CD4-positive, alpha-beta T cell treated with Interleukin-4 for 1 hour (primary cell): Measurements from ENCODE around the gene CFAP410.

Experiments
- DNase-seq, 2 donors: peaks; one replicate each; pipeline ENCODE4 v3.0.0-alpha.2; 2020 to 2022

Gene CFAP410

DNA sequence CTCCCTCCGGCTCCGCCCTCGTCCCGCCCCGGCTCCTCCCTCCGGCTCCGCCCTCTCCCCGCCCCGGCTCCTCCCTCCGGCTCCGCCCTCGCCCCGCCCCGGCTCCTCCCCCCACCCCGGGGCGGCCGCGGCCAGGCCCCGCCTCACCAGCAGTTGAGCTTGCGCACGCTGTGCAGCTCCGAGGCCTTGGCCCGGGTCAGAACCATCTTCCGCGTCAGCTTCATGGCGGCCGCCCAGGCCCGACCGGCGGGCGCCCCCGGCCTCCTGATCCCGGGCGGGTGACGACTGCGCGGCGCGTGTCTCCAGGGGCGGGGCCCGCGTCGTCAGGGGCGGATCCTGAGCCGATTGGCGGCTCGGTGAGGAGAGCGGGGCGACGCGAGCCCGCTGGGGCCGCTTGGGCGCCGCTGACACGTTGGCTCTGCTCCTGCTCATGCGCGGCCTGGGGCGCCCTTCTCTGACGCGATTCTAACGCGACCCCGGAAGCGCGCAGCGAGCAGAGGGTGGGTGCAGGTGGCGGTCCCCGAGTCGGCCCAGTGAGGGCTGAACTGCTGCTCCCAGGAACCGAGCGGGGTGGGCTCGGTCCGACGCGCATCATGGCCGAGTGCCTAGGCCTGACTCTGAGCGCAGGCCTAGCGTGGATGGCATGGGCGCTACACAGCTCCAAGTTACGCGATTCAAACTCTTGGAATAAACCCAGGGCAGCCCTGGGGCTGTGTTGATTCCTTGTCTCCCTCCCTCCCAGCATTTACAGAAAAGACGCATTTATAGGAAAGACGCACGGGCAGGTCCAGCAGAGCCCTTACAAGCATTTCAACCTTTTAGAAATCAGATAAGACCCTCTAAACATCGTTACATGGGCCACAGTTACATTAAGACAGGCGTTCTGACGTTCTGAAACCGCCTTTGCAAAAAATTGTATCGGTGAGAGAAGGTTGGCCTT, at the start of gene CFAP410:
Gene CFAP410 (minus strand): TSS at position 420 of the 940 bp plus-strand sequence. CDS start 196 bp downstream, at position 224.
- DNase-seq: peak; percentile 95 to 96

DNA sequence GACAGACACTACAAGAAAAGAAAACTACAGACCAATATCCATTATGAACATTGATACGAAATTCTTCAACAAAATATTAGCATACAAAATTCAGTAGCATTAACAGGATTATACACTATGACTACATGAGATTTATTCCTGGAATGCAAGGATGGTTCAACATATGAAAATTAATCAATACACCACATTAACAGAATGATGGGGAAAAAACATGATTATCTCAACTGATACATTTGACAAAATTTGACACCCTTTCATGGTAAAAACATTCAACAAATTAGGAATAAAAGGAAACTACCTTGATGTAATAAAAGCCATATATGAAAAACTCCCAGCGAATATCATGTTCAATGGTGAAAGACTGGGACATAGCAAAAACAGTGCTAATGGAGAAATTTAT, 45.8 kb upstream of the CFAP410 start:
- DNase-seq: no peak

DNA sequence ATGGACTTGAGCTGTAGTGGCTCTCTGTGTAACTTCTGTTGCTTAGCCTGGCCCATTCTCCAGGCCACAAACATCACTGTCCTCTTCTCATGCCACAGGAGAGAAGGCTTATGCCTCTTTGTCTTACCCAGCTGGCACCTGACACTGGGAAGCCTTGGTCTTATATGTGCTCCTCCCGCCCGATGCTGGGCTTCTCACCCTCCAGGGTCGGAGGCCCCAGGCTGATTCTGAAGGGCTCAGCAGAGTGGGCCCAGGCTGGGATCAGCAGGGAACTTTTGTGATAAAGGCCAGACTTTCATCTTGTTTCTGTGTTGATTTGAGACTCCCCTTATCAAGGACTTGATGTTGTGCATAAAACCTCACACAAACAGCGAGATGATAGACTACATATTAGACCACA, 44.0 kb upstream of the CFAP410 start:
- no peak for DNase-seq

DNA sequence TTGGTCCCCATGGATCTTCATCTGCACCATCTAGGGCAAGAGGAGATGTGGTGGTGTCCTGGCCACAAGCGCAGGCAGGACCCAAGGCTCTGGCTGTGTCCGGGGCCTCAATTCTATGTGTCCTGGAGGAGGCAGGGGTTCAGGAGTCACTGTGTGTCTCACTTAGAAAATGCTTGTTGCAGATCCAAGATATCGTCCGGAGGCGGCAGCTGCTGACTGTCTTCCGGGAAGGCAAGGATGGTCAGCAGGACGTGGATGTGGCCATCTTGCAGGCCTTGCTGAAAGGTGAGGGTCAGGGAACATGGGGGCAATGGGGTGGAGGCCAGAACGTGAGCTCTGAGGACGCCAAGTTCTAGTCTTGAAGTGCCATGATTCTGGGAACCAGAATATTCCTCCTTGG, 43.3 kb upstream of the CFAP410 start:
- DNase-seq: no peak

DNA sequence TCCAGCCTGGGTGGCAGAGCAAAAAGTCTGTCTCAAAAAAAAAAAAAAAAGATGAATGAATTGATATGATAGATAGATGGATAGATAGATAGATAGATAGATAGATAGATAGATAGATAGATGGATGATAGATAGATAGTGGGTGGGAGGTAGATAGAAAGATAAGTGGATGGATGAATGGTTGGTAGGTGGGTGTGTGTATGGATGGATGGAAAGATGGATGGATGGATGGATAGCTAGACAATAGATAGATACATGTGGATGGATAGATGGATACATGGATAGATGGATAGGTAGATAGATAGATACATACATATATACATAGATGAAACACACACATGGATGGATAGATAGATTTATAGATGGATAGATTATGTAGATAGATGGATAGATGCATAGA, 42.7 kb upstream of the CFAP410 start:
- no peak for DNase-seq

DNA sequence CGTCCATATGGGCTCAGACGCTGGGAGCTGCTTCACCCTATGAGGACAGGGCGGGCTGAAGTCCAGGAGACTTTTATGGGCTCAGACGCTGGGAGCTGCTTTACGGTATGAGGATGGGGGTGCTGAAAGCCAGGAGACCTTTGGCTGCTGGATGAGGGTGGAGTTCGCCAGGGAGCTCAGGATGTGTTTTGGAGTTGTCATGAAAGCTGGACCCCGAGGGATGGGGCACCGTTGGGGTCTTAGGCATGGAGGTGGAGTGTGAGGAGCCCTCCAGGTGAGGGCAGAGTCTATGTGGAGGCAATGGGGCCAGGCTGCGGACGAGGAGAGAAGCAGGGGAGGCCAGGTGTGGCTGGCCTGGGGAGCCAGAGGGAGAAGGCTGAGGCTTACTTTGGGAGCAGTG, 41.7 kb upstream of the CFAP410 start:
- DNase-seq: no peak

DNA sequence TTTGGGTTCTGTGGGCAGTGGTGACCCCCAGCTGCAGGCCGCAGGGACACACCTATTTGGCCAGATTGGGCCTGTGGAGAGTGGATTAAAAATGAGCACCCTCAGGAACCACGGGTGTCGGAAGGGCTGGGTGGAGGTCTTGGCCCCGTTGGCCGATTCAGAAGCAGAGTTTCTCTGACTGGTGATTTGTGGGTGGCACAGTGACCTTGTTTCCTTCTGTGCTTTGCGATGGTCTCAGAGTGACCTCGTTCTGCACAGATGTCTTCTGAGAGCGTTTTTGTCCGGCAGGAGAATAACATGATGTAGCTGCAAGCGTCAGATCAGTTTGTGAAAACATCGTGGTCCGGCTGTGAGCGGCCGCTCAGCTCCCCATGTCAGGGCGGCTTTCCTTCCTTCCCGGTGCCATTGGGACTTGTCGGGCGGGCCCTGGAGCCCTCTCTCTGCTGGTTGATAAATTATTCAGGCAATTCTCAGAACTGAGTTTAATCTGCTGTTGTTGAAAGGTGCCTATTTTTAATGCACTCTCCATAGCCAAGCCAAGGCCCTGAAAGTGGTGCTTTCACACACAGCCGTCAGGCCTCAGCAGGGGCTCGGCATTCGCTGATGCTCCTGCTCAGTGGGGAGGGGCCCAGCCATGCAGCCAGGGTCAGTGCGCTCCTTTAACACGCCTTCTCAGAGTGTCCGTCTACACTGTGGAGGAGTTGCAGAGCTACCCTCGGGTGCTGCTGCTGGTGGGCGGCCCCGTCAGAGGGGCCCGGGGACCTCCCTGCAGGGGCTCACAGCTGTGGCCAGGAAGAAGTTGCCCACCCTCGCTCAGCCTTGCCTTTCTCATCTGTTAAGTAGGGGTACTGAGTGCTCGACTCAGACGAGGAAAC, 41.0 kb upstream of the CFAP410 start:
- no peak for DNase-seq

DNA sequence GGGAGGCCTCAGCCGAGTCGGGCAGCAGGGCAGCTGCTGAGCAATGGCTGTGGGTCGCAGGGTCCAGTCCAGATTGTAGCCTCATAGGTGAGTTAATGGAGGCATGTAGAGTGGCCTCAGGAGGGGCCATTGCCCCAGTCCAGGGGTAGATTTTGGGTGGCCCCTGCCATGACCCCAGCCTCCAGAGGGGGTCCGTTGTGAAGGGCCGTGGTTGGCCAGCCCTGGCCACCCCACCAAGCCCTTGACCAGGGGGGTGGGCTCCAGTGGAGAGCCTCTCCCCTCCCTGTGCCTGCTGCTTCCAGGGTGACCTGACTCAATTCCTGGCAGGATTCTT, 40.3 kb upstream of the CFAP410 start:
- no peak for DNase-seq

DNA sequence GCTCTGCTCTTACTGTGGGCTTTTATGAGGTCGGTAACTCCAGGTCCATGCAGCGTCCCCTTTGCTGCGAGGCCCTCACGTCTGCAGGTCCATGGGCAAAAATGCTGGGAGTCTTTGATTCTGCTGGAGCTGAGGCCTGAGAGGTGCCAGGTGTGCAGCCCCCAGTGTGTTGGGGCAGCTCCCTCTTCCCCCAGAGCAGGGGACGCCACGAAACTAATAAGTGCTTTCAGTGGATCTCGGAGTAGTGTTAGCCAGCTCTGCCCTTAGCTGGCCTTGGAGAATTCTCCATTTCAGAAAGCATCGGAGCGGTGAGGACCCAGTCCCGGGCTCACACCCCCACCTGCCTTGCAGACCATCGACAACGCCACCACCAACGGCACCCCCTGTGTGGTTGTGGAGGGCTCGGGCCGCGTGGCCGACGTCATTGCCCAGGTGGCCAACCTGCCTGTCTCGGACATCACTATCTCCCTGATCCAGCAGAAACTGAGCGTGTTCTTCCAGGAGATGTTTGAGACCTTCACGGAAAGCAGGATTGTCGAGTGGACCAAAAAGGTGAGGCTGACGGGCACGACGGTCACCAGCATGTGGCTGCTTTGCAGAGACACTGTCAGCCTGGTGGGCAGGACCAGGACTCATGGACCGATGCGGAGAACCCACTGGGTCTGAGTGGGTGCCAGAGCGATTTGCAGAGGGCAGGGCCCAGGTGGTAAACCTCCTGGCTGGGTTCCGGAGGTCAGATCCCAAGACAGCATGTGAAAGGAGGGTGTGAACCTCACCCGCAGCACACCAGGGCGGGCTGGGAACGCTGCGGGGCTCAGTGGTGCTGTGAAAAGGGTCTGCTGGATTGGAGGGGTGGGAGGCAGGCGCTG, 39.7 kb upstream of the CFAP410 start:
- no peak for DNase-seq

DNA sequence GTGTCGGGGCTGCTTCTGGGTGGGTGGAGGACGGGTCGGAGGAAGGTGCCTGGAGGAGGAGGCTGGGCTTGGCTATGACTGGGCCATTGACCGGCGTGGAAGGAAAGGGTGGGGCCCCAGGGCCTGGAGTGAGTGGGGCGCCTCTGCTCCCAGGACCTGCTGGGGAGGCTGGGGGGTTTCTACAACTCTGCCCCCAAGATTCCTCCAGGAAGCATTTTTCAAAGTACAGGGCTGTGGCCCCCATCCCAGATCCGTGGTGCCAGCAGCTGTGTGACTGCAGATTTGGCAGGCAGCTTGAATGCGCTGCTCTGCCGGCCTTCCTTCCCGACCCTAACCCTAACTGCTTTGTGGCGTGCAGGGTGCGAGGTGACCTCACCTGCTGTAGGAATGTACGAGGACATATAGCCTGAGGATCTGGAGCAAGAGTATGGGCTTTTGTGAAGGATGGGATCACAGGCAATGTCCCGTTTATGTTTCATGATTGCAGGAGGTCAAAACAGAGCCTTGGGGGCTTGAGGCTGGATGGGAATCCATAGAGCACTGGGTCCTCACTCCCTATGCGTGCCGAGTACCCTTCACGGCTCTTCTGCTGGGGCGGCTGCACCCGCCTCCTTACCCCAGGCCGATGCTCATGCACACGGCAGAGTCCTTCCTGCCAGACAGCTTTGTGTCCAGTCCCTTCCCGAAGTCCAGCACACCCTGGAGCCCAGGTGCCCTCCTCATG, 38.9 kb upstream of the CFAP410 start:
- DNase-seq: no peak

DNA sequence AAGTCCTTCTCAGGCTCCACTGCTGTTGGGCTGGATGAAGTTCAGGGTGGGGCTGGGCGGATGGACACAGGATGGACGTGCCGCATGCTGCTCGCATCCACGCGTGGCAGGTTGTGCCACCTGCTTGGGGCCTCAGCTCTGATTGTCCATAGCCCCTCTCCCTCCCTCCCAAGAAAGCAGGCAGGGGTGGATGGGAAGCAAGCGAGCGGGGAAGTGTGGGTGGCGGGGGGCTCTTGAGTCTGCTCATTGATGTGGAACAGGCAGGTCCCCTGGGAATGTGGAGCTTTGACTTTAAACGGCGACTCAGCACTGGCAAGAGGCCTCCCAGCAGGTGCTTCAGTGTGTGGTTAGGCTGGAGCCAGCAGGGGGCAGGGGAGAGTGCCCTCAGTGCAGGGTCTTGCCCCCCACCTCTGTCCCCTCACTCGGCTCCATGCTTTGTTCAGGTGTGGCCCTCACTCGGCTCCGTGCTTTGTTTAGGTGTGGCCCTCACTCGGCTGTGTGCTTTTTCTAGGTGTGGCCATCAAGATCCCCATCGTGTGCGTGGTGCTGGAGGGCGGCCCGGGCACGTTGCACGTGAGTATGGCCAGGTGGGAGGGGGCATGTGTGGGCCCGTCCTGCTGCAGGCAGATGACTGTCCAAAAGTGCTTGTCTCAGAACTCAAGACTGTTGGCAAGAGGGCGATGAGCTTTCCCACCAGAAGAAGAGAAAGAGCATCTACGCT, 38.2 kb upstream of the CFAP410 start:
- no peak for DNase-seq

DNA sequence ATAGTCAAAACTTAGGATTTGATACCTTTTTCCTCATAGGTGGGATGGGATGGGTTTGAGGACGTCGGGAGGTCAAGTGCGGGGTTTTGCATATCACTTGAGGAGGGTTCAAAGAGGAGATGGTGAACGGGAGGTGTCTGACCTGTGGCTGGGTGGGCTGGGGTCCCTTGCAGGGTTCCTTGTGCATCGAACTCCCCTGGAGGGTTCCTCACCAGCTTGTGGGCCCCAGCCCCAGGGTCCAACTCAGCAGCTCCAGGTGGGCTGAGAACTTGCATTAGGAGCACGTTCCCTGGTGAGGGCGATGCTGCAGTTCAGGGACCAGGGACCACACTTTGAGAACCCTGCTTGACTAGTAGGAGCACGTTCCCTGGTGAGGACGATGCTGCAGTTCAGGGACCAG, 37.4 kb upstream of the CFAP410 start:
- DNase-seq: no peak

DNA sequence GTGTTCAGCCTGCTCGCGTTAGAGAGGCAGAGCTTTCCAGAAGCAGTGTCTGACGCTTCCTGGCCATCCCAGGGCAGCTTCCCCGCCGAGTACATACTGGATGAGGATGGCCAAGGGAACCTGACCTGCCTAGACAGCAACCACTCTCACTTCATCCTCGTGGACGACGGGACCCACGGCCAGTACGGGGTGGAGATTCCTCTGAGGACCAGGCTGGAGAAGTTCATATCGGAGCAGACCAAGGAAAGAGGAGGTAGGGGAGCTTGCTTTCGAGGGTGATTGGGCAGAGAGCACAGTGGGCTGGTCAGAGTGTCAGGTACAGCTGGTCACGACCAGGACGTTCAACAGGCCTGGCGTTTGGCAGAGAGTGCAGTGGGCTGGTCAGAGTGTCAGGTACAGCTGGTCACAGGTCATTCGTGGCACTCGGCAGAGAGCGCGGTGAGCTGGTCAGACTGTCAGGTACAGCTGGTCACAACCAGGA, 36.6 kb upstream of the CFAP410 start:
- DNase-seq: no peak

DNA sequence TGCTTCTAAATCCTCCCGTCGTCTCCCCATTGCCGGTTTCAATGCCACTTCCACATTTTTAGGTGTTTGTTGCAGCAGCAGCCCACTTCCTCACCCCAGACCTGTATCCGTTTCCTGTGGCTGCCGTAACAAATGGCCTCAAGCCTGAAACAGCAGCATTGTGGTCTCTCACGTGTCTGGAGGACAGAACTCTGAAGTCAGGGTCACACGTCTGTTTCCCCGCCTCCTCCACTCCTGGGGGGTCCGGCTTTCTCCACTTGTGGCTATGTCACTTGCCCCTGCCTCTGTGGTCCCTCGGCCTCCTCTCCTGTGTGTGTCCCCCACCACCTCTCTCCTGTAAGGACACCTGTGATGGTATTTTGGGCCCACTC, 36.1 kb upstream of the CFAP410 start:
- DNase-seq: peak; percentile 41 to 70

DNA sequence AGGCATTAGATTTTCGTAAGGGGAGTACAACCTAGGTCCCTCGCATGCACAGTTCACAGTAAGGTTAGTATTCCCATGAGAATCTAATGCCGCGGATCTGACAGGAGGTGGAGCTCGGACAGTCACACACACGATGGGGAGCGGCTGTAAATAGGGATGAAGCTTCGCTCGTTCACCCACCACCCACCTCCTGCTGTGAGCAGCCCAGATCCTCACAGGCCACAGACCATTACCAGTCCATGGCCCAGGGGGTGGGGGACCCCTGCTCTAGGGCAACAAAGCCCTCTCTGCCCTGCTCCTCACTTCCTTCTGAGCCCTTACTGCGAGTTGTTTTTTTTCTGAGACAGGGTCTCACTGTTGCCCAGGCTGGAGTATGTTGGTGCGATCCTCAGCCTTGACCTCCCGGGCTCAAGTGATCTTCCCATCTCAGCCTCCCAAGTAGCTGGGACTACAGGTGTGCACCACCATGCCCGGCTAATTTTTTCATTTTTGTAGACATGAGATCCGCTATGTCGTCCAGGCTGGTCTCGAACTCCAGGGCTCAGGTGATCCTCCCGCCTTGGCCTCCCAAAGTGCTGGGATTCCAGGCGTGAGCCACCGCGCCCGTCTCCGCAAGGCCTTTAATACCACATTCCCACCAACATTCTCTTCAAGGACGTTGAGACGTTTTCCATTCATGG, 35.6 kb upstream of the CFAP410 start:
- no peak for DNase-seq

DNA sequence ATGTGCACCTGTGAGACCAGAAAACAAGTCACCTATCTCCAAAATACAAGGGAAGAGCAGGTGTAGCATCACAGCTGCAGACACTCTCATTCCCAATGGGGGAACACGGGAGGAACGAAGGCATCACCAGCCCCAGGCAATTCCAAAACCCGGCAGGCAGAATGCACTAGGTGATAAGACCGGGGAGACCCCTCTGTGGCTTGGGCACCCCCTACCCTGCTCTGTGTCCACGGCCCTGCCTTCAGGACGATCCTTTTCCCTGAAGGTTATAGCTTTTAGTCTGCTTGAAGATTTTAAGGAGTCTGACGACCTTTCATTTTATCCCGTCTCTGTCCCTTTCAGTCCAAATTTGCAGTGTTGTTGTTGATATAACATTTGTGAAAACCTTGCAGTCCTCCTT, 33.4 kb upstream of the CFAP410 start:
- no peak for DNase-seq

DNA sequence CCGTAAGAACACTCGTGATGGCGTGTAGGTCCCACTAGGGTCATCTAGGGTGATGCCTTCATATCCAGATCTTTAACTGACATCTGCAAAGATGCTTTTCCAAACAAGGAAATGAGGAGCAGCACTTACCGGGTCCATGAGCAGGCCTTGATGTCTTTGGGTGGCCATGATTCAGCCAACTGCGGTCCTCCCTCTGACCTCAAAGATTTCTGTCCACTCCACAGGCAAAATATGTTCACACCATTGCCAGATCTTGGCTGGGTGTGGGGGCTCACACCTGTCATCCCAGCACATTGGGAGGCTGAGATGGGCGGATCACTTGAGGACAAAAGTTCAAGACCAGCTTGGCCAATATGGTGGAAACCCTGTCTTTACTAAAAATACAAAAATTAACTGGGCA, 32.4 kb upstream of the CFAP410 start:
- DNase-seq: no peak

DNA sequence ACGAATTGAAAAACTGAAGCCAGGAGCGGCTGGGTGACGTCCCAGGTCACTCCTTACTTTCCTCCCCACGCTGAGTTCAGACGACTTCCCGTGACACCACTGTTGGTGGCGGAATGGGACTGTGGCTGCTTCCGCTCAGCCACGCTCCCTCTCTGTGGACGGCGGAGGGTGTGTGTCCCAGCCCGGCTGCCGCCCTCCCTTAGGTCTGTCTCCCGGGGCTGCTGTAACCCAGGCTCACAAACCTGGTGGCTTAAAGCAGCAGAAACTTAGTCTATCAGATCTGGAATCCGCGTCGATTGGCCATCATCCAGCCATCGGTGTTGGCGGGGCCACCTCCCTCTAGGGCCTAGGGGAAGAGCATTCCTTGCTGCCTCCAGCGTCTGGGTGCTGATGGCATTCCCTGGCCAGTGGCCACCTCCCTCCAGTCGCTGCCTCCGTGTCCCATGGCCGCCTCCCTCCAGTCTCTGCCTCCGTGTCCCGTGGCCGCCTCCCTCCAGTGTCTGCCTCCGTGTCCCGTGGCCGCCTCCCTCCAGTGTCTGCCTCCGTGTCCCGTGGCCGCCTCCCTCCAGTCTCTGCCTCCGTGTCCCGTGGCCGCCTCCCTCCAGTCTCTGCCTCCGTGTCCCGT, 31.7 kb upstream of the CFAP410 start:
- no peak for DNase-seq

DNA sequence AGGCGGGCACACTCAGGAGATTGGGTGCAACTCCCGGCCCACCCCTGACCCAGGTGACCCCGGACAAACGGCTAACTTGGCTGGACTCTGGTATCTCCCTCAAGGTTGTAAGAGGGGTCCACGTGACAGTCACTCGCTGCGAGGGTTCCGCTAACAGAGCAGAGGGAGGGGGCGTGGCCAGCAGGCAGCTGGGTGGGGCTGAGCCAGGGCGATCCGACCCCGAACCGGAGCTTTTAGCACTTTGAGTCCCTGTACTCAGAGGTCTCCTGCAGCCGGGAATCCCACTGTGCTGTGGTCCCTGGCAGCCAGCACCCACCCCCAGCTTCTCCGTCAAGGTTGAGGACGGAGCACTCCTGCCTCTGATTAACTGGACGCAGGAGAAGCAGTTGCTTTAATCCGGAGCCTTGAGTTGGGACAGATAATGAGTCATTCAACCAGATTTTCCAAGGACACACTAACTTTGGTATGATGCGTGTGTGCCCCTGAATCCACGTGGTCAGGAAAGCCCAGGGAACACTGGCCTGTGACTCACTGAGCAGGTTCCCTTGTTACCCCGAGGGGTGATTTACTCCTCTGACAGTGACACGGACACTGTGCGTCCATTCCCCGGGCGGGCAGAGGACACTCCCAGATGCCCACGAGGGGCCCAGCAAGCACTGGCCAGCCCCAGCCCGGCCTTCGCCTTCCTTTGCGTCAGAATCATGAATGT, 31.0 kb upstream of the CFAP410 start:
- DNase-seq: no peak
